Upper lobe of left lung (tissue), 4 donors: Measurements from ENCODE around the gene SCARB1.

Experiments
- CTCF ChIP-seq, 6 experiments: fragments of 450-650 bp in 4 of 6; fragments of 200-600 bp in 2 of 6; sonication (generic) in 2 of 6; IDR thresholded peaks; one replicate each; pipeline ENCODE4 v1.5.1; 2016 to 2019; ENCODE audit warnings: antibody characterized with exemption in 6 of 6
- POLR2AphosphoS5 ChIP-seq, 2 donors: sonication (generic); formaldehyde crosslinking; IDR thresholded peaks; one replicate each; pipeline ENCODE4 v1.5.1; 2017; ENCODE audit warnings: antibody characterized with exemption in 2 of 2

GRCh38 chr12:124821252-124822200 lies 42.1 kb downstream of the SCARB1 start:
- TF ChIP-seq CTCF (IDR thresholded peaks at IDR 0.05) (no peak), POLR2AphosphoS5 (IDR thresholded peaks at IDR 0.05) (no peak)
